ENCODE measurements around the gene RREB1. TPM values are rescaled to one million over a fixed set of nuclear protein-coding genes. Genes with fewer than 3 reads are reported as not detected.

RREB1 gene
- total and polyA plus RNA-seq, 2 of the 4 experiments (the other 2 are of a cell fraction): 8.4 to 14.5 TPM

GRCh38 chr6:7180751-7181150 lies 73.0 kb downstream of the RREB1 start:
- H3K9ac ChIP-seq (ENCODE audit: low read depth, low read length): no peak overlapping the region
- TF ChIP-seq RCOR1 (IDR thresholded peaks at IDR 0.05; ENCODE audit: insufficient replicate concordance, low read length) (no peak), MAFK (IDR thresholded peaks at IDR 0.05; ENCODE audit: low read depth, low read length) (no peak), MAZ (IDR thresholded peaks at IDR 0.05; ENCODE audit: borderline replicate concordance, low read depth, low read length) (no peak), CEBPB (IDR thresholded peaks at IDR 0.05; ENCODE audit: low read depth, low read length) (no peak), CHD1 (IDR thresholded peaks at IDR 0.05; ENCODE audit: low read depth, low read length) (no peak), MXI1 (IDR thresholded peaks at IDR 0.05; ENCODE audit: borderline replicate concordance, low read depth, low read length) (no peak), FOS (IDR thresholded peaks at IDR 0.05; ENCODE audit: low read depth, low read length) (no peak), USF2 (IDR thresholded peaks at IDR 0.05; ENCODE audit: low read depth, low read length) (no peak), RFX5 (IDR thresholded peaks at IDR 0.05; ENCODE audit: low read depth, low read length) (no peak), RAD21 (IDR thresholded peaks at IDR 0.05; ENCODE audit: low read length) (no peak), SMC3 (IDR thresholded peaks at IDR 0.05; ENCODE audit: low read depth, low read length) (no peak), NFE2L2 (IDR thresholded peaks at IDR 0.05; ENCODE audit: low read depth, low read length) (no peak), CTCF (conservative IDR thresholded peaks at IDR 0.05; ENCODE audit: low read depth, low read length) (no peak), BHLHE40 (IDR thresholded peaks at IDR 0.05; ENCODE audit: low read depth, low read length) (no peak), POLR2A (IDR thresholded peaks at IDR 0.05; ENCODE audit: low read depth, low read length) (no peak)
- TF ChIP-seq, protein P1, sequence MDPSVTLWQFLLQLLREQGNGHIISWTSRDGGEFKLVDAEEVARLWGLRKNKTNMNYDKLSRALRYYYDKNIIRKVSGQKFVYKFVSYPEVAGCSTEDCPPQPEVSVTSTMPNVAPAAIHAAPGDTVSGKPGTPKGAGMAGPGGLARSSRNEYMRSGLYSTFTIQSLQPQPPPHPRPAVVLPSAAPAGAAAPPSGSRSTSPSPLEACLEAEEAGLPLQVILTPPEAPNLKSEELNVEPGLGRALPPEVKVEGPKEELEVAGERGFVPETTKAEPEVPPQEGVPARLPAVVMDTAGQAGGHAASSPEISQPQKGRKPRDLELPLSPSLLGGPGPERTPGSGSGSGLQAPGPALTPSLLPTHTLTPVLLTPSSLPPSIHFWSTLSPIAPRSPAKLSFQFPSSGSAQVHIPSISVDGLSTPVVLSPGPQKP (IDR thresholded peaks at IDR 0.05; ENCODE audit: borderline replicate concordance, low read depth, low read length): no peak
- H2BK20ac ChIP-seq (ENCODE audit: low read depth, low read length): no peak overlapping the region
- no peak overlapping the region for H2AK9ac ChIP-seq (replicated peaks; ENCODE audit: low read depth, low read length, poor library complexity)
- 90% methylated on average over 3 of the region's 4 CpGs; no CpG with 5 or more reads in 1 of the 2 experiments for WGBS, 2 experiments (ENCODE audit: extremely low coverage in 2 of 2, insufficient read length in 1 of 2)
- in situ Hi-C loops (cut with MboI; ENCODE audit: low sequenced_read_pairs): no loop called here
- H3K36me3 ChIP-seq (ENCODE audit: control insufficient read depth, insufficient read depth, low read length): peaks cover 36% of the 10 kb centered on the region
- peaks cover 45 to 79% of the 10 kb centered on the region in 2 experiments for H3K79me1 ChIP-seq (ENCODE audit: low read depth in 1 of 2, low read length in 2 of 2)
- peaks cover 2% of the 10 kb centered on the region; the same call in 1 of the 2 replicates for H3K4me1 ChIP-seq (ENCODE audit: control insufficient read depth, insufficient read depth, low read length)
- ATAC-seq (ENCODE audit: low read depth): no peak
- H2AK5ac ChIP-seq (ENCODE audit: low read depth, low read length): no peak overlapping the region
- no peak overlapping the region for H3K23ac ChIP-seq (ENCODE audit: low read depth, low read length)
- no peak overlapping the region for H4K5ac ChIP-seq (ENCODE audit: low read depth, low read length)
- no peak overlapping the region for H3K27ac ChIP-seq (ENCODE audit: insufficient read depth, low read length)
- no peak overlapping the region for H2AFZ ChIP-seq (replicated peaks; ENCODE audit: low read length, poor library complexity)
- H3K4ac ChIP-seq (ENCODE audit: low read depth, low read length): no peak overlapping the region
- H3K14ac ChIP-seq (replicated peaks; ENCODE audit: low read depth, low read length): no peak overlapping the region
- dilution Hi-C loops (cut with HindIII; ENCODE audit: low sequenced_read_pairs, unreplicated experiment): no loop called here
- no peak overlapping the region for H3K4me3 ChIP-seq (ENCODE audit: insufficient read depth, low read depth, low read length)
- H4K8ac ChIP-seq (ENCODE audit: low read depth in 2 of 2, low read length in 2 of 2): no peak overlapping the region
- no peaks in the 10 kb centered on the region for H3K27me3 ChIP-seq (ENCODE audit: control insufficient read depth, insufficient read depth, low read length)
- H3K4me2 ChIP-seq (ENCODE audit: low read depth, low read length): no peak overlapping the region
- no TSS peak for BruUV-seq (replicated peaks)
- intact Hi-C loops (cut with micrococcal nuclease): no loop called here
- ChIA-PET CTCF (interaction anchor here (0.6 kb wide), 1 partner anchor 18 kb away, joined by 3 read pairs; no protein-coding TSS in a partner anchor), POLR2A (ENCODE audit: unreplicated experiment) (no interaction called here)
- no peak overlapping the region for H4K91ac ChIP-seq (ENCODE audit: insufficient read depth, low read depth, low read length)
- no peaks in the 10 kb centered on the region for H3K9me3 ChIP-seq (ENCODE audit: control insufficient read depth, insufficient read depth, low read length)
- no peak overlapping the region for H3K18ac ChIP-seq (ENCODE audit: low read depth, low read length)
- H3K56ac ChIP-seq (ENCODE audit: extremely low read depth, insufficient read depth, low read length): no peak overlapping the region
- H2BK15ac ChIP-seq (ENCODE audit: low read depth, low read length): no peak overlapping the region
- H2BK5ac ChIP-seq (ENCODE audit: low read depth, low read length, poor library complexity, severe bottlenecking): no peak overlapping the region
- peaks cover 13% of the 10 kb centered on the region; the same call in 1 of the 2 replicates for H3K9me1 ChIP-seq (ENCODE audit: insufficient read depth, low read length)
- no peak for DNase-seq
- no peak overlapping the region for H2BK120ac ChIP-seq (ENCODE audit: low read depth, low read length)
- H4K20me1 ChIP-seq (ENCODE audit: insufficient read depth, low read length): peaks cover 10% of the 10 kb centered on the region
